H9 (cell line): Measurements from ENCODE around the gene CHST13. TPM values are rescaled to one million over a fixed set of nuclear protein-coding genes. Genes with fewer than 3 reads are reported as not detected.
A peak's percentile ranks its signal among the peaks of the same experiment; 100 is the strongest.

Source experiments
- DNase-seq: peaks from one replicate; pipeline ENCODE4 v3.0.0-alpha.2; 2017
- H2AFZ ChIP-seq: one replicate; pipeline ENCODE4 v1.6.1; 2013; ENCODE audit warnings: mild to moderate bottlenecking, low read length, control low read depth, moderate library complexity
- H2AK5ac ChIP-seq: 2 replicates; pipeline ENCODE4 v1.6.1; 2013; ENCODE audit warnings: low read length, control low read depth, mixed read lengths; ENCODE audit not compliant: insufficient read length
- H2BK120ac ChIP-seq: one replicate; pipeline ENCODE4 v1.6.1; 2013; ENCODE audit warnings: low read depth, mild to moderate bottlenecking, low read length, control low read depth, inconsistent platforms; ENCODE audit not compliant: poor library complexity, severe bottlenecking
- H2BK12ac ChIP-seq: 2 replicates; pipeline ENCODE4 v1.6.1; 2013; ENCODE audit warnings: low read length, control low read depth, mixed read lengths, low read depth; ENCODE audit not compliant: insufficient read length
- H2BK15ac ChIP-seq: 2 replicates; pipeline ENCODE4 v1.6.1; 2013; ENCODE audit warnings: low read depth, low read length, control low read depth
- H2BK20ac ChIP-seq: one replicate; pipeline ENCODE4 v1.6.1; 2013; ENCODE audit warnings: low read depth, mild to moderate bottlenecking, low read length, control low read depth, inconsistent platforms; ENCODE audit not compliant: poor library complexity, severe bottlenecking
- H2BK5ac ChIP-seq: 2 replicates; pipeline ENCODE4 v1.6.1; 2013; ENCODE audit warnings: low read length, control low read depth, mixed read lengths; ENCODE audit not compliant: insufficient read length
- H3K14ac ChIP-seq: 2 replicates; pipeline ENCODE4 v1.6.1; 2013; ENCODE audit warnings: low read length, control low read depth; ENCODE audit not compliant: insufficient read depth
- H3K18ac ChIP-seq: 2 replicates; pipeline ENCODE4 v1.6.1; 2013; ENCODE audit warnings: low read depth, mild to moderate bottlenecking, mixed read lengths, low read length, control low read depth; ENCODE audit not compliant: insufficient read length
- H3K23ac ChIP-seq: 2 replicates; pipeline ENCODE4 v1.6.1; 2013; ENCODE audit warnings: low read length, control low read depth, mixed read lengths, low read depth; ENCODE audit not compliant: insufficient read length
- H3K23me2 ChIP-seq: 2 replicates; pipeline ENCODE4 v1.6.1; 2013; ENCODE audit warnings: low read depth, mild to moderate bottlenecking, mixed read lengths, low read length, control low read depth; ENCODE audit not compliant: insufficient read length, poor library complexity, severe bottlenecking
- H3K27ac ChIP-seq: 2 replicates; pipeline ENCODE4 v1.5.1; 2013; ENCODE audit warnings: low read length, control low read depth, mixed read lengths, low read depth; ENCODE audit not compliant: insufficient read length
- H3K27me3 ChIP-seq: 2 replicates; pipeline ENCODE4 v1.6.1; 2013; ENCODE audit warnings: low read length, control low read depth, inconsistent platforms; ENCODE audit not compliant: insufficient read depth
- H3K4ac ChIP-seq: 2 replicates; pipeline ENCODE4 v1.6.1; 2013; ENCODE audit warnings: low read depth, mild to moderate bottlenecking, control low read depth, inconsistent platforms, low read length, moderate library complexity
- H3K4me1 ChIP-seq: 2 replicates; pipeline ENCODE4 v1.6.1; 2013; ENCODE audit warnings: low read length, control low read depth, inconsistent platforms; ENCODE audit not compliant: insufficient read depth
- H3K4me2 ChIP-seq: 2 replicates; pipeline ENCODE4 v1.6.1; 2013; ENCODE audit warnings: low read length, control low read depth, mixed read lengths; ENCODE audit not compliant: insufficient read length, insufficient read depth
- H3K56ac ChIP-seq: 2 replicates; pipeline ENCODE4 v1.6.1; 2013; ENCODE audit warnings: low read depth, mild to moderate bottlenecking, mixed read lengths, low read length, control low read depth; ENCODE audit not compliant: insufficient read length
- H3K79me1 ChIP-seq: 2 replicates; pipeline ENCODE4 v1.6.1; 2013; ENCODE audit warnings: low read depth, mild to moderate bottlenecking, moderate library complexity, low read length, control low read depth, inconsistent platforms; ENCODE audit not compliant: insufficient read depth, poor library complexity, severe bottlenecking
- H3K79me2 ChIP-seq: 2 replicates; pipeline ENCODE4 v1.6.1; 2013; ENCODE audit warnings: low read length, control low read depth, inconsistent platforms; ENCODE audit not compliant: insufficient read depth
- H3K9ac ChIP-seq: 2 replicates; pipeline ENCODE4 v1.6.1; 2013; ENCODE audit warnings: low read length, control low read depth, mixed read lengths; ENCODE audit not compliant: insufficient read length; ENCODE audit errors: extremely low read depth
- H3K9me3 ChIP-seq: one replicate; pipeline ENCODE4 v1.6.1; 2013; ENCODE audit warnings: low read depth, low read length, inconsistent platforms; ENCODE audit not compliant: control insufficient read depth
- H3T11ph ChIP-seq: one replicate; pipeline ENCODE4 v1.6.1; 2013; ENCODE audit warnings: mild to moderate bottlenecking, low read length, control low read depth, inconsistent platforms
- H4K20me1 ChIP-seq: one replicate; pipeline ENCODE4 v1.6.1; 2013; ENCODE audit not compliant: control insufficient read depth, insufficient read length, insufficient read depth
- H4K5ac ChIP-seq: 2 replicates; pipeline ENCODE4 v1.6.1; 2013; ENCODE audit warnings: low read depth, mild to moderate bottlenecking, mixed read lengths, low read length, control low read depth; ENCODE audit not compliant: insufficient read length
- H4K8ac ChIP-seq: replicated peaks from 2 replicates; pipeline ENCODE4 v1.6.1; 2013; ENCODE audit warnings: low read length, control low read depth, mixed read lengths, low read depth; ENCODE audit not compliant: insufficient read length
- H4K91ac ChIP-seq: 2 replicates; pipeline ENCODE4 v1.6.1; 2013; ENCODE audit warnings: low read depth, mild to moderate bottlenecking, moderate library complexity, mixed read lengths, low read length, control low read depth; ENCODE audit not compliant: insufficient read length
- H3K27ac Mint-ChIP-seq, 3 experiments: 2 replicates in 2 of 3; 3 replicates in 1 of 3; pipeline ENCODE4 v1.8.0; 2020 to 2021; ENCODE audit warnings: mixed read lengths in 3 of 3, mild to moderate bottlenecking in 1 of 3, moderate library complexity in 1 of 3
- H3K27me3 Mint-ChIP-seq: 2 replicates; pipeline ENCODE4 v1.8.0; 2021; ENCODE audit warnings: low read depth, mild to moderate bottlenecking, moderate library complexity, mixed read lengths
- H3K36me3 Mint-ChIP-seq, 3 experiments: 2 replicates in 2 of 3; 3 replicates in 1 of 3; pipeline ENCODE4 v1.8.0; 2020 to 2021; ENCODE audit warnings: low read depth in 3 of 3, mixed read lengths in 3 of 3; ENCODE audit not compliant: insufficient read depth in 1 of 3
- H3K4me1 Mint-ChIP-seq, 2 experiments: 2 replicates each; pipeline ENCODE4 v1.8.0; 2020; ENCODE audit warnings: mixed read lengths in 2 of 2
- H3K4me3 Mint-ChIP-seq, 2 experiments: 2 replicates in 1 of 2; 3 replicates in 1 of 2; pipeline ENCODE4 v1.8.0; 2020 to 2021; ENCODE audit warnings: mild to moderate bottlenecking in 2 of 2, mixed read lengths in 2 of 2, moderate library complexity in 1 of 2
- H3K9me3 Mint-ChIP-seq, 2 experiments: 2 replicates in 1 of 2; 3 replicates in 1 of 2; pipeline ENCODE4 v1.8.0; 2020; ENCODE audit warnings: mild to moderate bottlenecking in 2 of 2, mixed read lengths in 2 of 2, moderate library complexity in 1 of 2
- CTCF ChIP-seq: fragments of 200-600 bp; sonication (generic); conservative IDR thresholded peaks from 3 replicates; pipeline ENCODE4 v1.8.0; 2021; ENCODE audit warnings: antibody characterized with exemption, mild to moderate bottlenecking
- WGBS: extraction: QIAGEN DNeasy Blood & Tissue Kit; methylation state at CpG from one replicate; pipeline ENCODE4 v1.1.7; 2013; ENCODE audit warnings: missing lambda C conversion rate, low lambda C conversion rate, mixed read lengths; ENCODE audit not compliant: insufficient read length; ENCODE audit errors: extremely low coverage; 5-methylcytosine and 5-hydroxymethylcytosine counted together
- total RNA-seq: library from RNA; stranded (reverse); gene quantifications from 2 replicates; pipeline ENCODE4 v1.2.1, GENCODE V29; 2021

The CHST13 gene
- total RNA-seq, 1 experiment from 2014 or later: 0.85 TPM

- Histone ChIP-seq H4K8ac (no peak overlapping the region), H3K4ac (no peak overlapping the region), H2BK5ac (no peak overlapping the region), H3K27ac (no peak overlapping the region), H2BK20ac (no peak overlapping the region), H3K56ac (no peak overlapping the region), H2AK5ac (no peak overlapping the region), H2BK120ac (no peak overlapping the region), H2AFZ (no peak overlapping the region), H4K20me1 (no peaks in the 10 kb centered on the region), H3K14ac (no peak overlapping the region; the same call in 1 of the 2 replicates), H4K91ac (no peak overlapping the region), H3K79me2 (no peaks in the 10 kb centered on the region), H3T11ph (no peak overlapping the region), H2BK12ac (no peak overlapping the region), H3K9me3 (no peaks in the 10 kb centered on the region), H3K4me2 (no peak overlapping the region), H3K18ac (no peak overlapping the region), H3K23me2 (no peaks in the 10 kb centered on the region), H3K79me1 (no peaks in the 10 kb centered on the region), H3K27me3 (no peaks in the 10 kb centered on the region), H3K9ac (no peak overlapping the region), H3K4me1 (no peaks in the 10 kb centered on the region), H3K23ac (no peak overlapping the region), H2BK15ac (no peak overlapping the region), H4K5ac (no peak overlapping the region)
- H3K27ac Mint-ChIP-seq: peak overlapping the region in 1 of 3 experiments; percentile 52; a peak in 2 of 7 replicates
- no peak overlapping the region for H3K4me3 Mint-ChIP-seq
- H3K9me3 Mint-ChIP-seq: no peaks in the 10 kb centered on the region
- no peak for DNase-seq
- H3K36me3 Mint-ChIP-seq: no peaks in the 10 kb centered on the region; a peak in 1 of 7 replicates
- peaks cover 28% of the 10 kb centered on the region for H3K27me3 Mint-ChIP-seq
- WGBS: no CpG with 5 or more reads among the region's 14 CpGs
- peaks cover 3 to 13% of the 10 kb centered on the region in 2 experiments; a peak in 3 of 4 replicates for H3K4me1 Mint-ChIP-seq
- TF ChIP-seq CTCF: peak; percentile 31; the same call in 1 of the 3 replicates
Observed at GRCh38 chr3:126528800-126529541, 5.0 kb downstream of the CHST13 start.
